Fibroblast of skin of right quadriceps (primary cell): ENCODE measurements around the gene VSTM2B.
"Not testable (repeated sequence)": the region's sequence is repeated elsewhere in the genome, so short reads cannot be mapped to it uniquely, and the experiment has no call there.

Source experiments
- DNase-seq: peaks from one replicate; pipeline ENCODE4 v3.0.0-alpha.2; 2013

The VSTM2B gene

DNA sequence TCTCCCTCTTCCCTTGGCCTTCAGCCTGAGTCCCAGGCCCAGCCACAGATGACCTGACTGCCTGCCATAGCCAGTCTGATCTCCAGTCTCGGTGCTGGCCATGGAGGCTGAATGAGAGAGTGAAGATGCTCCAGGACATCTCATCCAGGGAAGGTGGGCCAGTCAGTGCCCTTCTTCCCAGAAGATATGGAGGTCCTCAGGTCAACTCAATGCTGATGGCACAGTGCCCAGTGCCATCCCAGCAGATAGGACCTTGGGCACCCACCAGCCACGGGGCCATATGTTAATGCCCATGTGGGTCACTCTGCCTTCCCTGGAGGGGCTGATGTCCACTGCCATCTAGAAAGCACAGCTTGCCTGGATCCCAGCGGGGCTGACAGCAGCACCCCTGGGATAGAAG lies 7.2 kb downstream of the VSTM2B start:
- no peak for DNase-seq

DNA sequence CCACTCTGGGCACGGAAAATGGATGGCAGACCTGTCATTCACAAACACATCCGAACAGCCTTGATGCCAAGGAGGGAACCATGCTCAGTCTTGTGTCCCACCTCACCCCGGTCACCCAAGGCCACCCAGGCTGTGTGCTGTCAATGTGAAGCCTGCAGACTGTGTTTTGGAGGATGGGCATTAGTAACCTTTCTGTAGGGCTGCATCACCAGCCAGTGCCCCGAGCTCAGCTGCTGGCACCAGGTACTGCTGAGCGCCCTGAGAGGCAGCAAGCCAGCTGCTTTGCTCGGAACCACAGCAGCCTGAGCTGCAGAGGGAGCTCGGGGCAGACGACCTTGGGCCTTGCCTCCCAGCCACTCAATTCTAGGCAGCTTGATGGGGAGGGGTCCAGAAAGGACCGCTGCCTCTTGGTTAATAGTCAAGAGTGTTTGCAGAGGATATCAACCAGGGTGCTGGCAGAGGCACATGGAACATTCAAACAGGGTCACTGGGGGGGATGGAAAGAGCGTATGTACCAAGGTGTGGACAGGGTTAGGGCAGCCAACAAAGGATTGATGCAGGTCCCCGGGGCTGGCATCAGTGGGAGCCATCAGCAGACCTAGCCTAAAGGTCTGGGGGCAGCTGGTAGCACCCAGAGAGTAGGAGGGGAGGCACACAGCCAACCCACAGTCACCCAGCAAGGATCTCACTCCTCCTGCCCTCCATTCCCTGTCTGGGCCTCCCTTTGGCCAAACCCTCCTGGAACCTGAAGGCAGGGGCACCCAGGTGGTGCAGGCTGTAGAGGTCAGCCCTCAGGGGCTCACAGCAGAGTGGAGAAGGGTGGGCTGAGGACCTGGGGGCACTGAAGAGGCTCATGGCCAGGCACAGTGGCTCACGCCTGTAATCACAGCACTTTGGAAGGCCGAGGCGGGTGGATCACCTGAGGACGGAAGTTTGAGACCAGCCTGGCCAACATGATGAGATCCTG lies 8.1 kb downstream of the VSTM2B start:
- no peak for DNase-seq

DNA sequence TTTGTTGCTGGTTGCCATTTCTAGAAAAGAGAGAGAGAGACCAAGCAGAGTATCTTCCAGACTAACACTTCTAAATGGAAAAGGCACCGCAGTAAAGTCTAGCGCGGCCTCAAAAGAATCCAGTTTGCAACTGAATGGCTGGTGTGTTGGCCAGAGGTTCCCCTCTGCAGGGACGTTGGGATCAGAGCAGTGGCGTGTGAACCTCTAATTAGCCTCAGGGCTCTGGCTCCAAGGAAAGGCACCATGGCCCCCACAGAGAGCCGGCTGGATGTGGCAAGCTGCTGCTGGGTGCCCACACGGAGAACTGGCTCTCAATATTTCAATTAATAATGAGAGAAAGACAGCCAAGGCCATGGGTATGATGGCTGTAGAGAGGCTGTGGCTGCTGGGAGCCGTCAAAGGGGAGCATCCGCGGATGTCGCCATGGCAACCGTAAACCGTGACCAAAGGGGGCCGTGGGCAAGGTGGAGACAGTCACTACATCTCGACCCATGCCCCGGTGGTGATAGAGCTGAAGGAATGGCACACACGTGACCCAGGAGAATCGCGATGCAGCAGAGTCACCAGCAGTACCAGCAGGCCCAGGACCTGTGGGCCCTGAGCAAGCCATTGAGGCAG lies 9.5 kb downstream of the VSTM2B start:
- DNase-seq: no peak

DNA sequence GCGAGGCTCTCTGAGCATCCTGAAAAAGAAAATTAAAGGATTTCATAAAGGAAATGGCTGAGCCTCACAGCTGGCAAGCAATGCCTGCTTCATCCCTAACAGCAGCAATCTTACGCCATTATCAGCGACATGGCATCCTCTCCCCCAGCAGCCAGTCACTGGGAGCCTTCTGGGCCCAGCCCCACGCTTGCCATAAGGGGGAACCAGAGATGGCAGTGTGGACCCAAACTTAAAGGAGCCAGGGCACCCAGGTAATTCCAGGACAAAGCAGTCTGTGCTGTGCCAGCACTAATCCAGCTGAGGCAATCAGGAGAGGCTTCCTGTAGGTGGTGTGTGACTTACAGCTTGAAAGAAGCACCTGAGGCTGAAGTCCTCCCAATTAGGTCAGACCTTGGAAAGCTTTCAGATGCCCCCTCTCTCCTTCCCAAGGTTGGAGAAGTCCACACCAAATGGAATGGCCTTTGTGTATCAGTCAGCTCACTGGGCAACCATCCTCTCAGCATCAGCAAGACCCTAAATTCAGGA lies 10.3 kb downstream of the VSTM2B start:
- DNase-seq: no peak

DNA sequence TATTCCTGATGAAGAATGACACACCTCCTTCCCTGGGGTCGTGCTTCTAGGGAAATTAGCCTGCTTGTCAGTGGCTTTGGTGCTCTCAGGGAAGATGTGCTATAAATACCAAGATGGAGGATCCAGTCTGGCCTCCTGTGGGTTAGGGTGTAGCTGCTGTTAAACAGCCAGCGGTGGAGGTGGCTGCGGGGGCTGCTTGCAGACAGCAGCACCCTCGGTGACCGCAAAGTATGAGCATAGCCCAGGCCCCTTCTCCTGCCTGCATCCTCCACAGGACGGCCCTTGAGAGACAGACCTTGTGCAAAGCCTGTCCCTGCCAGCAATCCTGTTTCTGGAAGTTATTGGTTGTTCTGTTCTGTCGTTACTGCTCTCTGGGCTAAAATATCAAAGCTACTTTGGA lies 11.4 kb downstream of the VSTM2B start:
- DNase-seq: no peak

DNA sequence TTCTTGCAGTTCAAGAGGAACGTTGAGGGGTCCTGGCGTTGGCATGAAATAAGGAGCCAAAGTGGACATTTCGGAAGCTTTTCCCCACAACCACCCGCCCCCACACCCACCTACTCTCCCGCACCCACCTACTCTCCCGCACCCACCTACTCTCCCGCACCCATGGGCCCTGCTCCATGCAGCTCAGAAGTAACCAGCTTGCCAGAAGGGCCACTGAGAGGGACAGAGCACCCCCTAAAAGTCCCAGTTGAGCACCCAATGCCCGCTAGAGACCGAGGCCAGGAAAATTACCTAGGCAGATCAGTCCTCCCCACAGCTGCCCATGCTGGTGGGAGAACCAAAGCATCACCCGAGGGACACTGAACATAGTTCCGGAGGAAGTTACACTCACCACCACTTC lies 11.8 kb downstream of the VSTM2B start:
- DNase-seq: no peak

GRCh38 chr19:29538146-29538545 lies 12.4 kb downstream of the VSTM2B start:
- no peak for DNase-seq

GRCh38 chr19:29538651-29539050 lies 12.9 kb downstream of the VSTM2B start:
- no peak for DNase-seq

- DNase-seq: no peak
These were observed 13.3 kb downstream of the VSTM2B start for GRCh38 chr19:29539131-29539530.

- no peak for DNase-seq
These were observed 13.9 kb downstream of the VSTM2B start for GRCh38 chr19:29539670-29540069.

DNA sequence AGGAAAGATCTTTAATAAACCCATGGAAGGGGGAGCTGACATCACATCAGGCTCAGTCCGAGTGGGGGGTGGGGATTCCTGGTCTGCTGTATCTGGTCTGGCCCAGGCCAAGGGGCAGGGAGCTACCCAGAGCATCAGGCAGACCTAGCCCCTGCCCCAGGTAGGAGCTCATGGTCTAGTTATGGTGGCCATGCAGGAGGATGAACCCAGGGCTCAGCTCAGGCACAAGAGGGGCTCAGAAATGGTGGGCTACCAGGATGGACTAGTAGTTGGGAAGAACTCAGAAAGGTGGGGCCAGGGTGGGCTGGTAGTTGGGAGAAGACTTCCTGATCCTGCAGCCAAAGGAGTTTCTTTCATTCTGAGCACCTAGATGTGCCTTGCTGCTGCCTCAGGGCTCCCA lies 14.3 kb downstream of the VSTM2B start:
- DNase-seq: no peak

DNA sequence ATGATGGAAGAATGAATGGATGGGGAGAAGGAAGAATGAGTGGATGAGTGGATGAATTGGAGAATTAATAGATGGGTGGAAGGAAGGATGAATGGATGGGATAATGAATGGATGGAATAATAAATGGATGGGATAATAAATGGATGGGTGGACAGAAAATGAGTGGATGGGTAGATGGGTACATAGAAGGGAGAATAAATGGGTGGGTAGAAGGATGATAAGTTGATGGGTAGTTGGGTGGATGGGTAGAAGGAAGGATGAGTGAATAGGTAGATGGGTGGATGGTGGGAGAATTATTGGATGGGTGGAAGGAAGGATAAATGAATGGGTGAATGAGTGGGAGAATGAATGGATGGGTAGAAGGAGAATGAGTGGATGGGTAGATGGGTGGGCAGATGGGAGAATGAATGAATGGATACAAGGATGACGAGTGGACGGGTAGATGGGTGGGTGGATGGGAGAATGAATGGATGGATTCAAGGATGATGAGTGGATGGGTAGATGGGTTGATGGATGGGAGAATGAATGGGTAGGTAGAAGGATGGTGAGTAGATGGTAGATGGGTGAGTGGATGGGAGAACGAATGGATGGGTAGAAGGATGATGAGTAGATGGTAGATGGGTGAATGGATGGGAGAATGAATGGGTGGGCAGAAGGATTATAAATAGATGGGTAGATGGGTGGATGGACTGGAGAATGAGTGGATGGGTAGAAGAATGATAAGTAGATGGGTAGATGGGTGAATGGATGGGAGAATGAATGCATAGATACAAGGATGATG lies 15.9 kb downstream of the VSTM2B start:
- no peak for DNase-seq

DNA sequence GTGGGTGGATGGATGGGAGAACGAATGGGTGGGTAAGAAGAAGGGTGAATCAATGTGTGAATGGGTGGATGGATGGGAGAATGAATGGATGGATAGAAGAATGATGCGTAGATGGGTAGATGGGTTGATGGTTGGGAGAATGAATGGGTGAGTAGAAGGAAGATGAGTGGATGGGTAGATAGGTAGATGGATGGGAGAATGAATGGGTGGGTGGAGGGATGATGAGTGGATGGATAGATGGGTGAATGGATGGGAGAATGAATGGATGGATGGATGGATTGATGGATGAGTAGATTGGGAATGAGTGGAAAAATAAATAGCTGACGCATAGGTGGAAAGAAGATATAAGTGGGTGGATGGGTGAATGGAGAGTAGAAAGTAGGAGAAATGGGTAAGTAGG lies 16.5 kb downstream of the VSTM2B start:
- DNase-seq: no peak

- no peak for DNase-seq
These were observed 17.0 kb downstream of the VSTM2B start for GRCh38 chr19:29542776-29543175.

DNA sequence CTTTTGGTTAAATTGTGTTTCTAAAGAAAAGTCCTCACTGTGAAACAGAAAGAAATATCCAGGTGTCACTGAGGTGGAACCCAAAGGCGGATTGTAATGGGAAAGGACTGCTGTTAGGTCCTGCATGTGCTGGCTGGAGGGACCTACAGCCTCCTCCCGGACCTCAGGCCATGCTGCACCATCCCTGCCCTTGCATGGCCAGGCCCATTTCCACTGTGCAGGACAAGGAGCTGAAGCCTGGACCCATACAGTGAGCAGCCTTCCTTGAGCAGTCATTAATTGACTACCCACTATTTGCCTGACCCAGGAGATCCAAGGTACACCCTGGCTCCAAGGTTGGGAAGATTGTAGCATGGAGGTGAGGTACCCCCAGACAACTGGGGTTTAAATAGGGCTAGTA lies 17.6 kb downstream of the VSTM2B start:
- no peak for DNase-seq

DNA sequence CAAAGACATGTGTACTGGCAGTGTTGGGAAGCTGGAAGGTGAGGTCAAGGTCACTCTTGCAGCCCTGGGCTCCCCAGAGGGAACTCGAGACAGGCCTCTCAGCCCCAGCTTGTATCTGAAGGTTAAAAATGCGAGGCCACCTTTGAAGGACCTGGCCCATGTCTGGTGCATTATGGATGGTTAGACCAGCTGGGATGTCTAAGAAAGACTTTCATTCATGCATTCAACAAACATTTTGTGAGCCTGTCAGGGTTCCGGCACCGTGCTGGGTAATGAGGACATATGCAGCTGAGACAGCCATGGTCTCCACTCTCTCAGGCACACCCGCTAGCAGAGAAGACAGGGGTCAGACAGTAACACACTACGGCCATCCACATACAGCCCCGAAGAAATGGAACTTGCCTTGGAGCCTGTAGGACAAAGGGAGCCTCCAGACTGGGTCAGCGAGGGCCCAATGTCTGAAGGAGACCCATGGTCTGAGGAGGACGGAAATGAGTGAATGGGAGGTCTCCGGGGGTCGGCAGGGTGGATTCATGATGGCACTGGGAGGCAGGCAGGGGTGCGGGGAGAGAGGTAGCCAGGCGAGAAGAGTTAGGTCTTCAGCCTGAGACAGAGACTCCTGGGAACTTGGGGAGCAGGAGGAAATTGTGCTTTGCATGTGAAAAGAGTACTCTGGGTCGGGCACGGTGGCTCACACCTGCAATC lies 19.0 kb downstream of the VSTM2B start:
- DNase-seq: no peak

DNA sequence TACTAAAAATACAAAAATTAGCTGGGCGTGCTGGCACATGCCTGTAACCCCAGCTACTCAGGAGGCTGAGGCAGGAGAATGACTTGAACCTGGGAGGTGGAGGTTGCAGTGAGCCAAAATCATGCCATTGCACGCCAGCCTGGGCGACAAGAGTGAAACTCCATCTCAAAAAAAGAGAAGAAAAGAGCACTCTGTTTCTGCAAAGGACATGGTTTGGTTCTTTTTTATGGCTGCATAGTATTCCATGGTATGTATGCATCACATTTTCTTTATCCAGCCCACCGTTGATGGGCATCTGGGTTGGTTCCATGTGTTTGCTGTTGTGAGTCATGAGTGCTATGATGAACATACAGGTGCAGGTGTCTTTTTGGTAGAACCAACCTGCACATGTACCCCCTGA lies 19.7 kb downstream of the VSTM2B start:
- DNase-seq: not testable (repeated sequence)

DNA sequence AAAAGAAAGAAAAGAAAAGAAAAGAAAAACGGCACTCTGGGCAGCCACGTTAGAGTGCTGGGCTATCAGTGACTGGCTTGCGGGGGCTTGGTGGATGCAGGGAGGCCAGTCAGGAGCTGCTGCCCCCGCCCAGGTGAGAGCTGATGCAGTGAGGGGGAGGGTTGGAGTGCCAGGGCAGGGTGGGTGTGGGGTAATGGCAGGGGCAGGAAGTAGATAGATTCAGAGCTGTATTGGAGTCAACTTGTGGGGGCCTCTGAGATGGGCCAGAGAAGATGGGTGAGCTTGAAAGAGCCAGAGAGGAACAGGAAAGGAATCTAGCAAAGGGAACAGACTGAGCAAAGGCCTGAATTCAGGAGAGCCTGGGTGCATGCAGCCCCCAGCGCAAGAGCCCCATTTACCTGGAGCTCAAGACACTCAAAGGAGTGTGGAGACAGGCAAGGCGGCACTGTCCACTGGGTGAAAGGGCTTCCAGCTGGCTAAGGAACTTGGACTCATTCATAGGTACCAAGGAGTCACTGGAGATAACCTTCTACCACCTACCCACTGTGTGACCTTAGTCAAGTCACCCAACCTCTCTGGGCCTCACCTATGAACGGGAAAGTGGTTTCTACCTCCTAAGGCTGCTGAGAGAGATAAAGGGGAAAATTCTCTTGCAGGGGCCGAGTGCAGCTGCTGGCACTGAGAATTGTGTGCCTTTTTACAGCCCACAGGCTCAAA lies 20.2 kb downstream of the VSTM2B start:
- no peak for DNase-seq

DNA sequence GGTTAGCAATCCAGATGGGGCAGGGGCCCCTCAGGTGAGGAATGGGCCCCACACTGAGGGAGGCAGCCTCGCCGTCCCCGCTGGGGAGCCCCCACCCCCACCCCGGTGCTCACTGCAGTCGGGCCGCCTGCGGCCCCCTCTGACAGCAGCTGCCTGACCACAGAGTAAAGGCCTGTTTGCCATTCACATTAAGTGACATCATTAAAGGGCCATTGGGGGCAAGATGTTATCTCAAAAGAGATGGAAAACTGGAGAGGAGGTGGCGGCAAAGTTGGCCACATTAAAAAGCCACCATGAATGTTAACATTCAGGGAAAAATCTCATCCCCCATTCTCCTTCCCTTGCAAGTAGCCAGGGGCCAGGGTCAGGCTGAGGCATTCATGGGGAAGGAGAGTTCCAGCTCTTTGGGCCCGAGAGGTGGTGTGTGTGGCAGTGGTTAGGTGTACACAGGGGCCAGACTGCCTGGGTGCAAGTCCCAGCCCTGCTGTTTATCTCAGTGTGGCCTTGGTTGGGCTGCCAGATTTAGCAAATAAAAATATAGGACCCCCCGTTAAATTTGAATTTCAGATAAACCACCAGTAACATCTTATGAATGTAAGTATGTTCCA lies 20.9 kb downstream of the VSTM2B start:
- no peak for DNase-seq

DNA sequence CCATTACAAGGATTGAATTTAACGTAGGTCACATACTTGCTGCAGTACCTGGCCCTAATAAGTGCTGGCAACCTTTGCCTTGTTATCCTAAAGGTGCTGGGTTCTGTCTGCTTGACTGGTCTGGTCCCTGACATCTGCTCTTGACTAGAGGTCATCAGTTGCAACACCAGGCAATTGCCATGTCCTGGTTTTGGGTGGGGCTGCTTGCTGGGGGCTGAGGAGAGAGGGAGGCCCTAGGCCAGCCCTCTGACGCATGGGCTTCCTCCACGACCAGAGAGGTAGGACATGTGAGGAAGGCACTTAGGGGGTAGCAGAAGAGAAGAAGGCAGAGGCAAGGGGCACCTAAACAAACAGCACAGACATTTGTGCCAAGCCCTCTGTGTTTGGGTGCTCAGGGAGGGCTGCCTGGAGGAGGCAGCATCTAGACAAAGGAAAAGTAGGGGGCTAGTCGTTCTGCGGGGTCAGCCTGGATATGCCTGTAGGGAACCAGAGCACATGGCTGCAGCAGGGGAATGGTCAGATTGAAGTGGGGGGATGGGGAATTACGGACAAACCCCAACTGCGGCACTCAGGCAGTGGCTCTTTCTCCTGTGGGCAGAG lies 21.7 kb downstream of the VSTM2B start:
- DNase-seq: no peak

DNA sequence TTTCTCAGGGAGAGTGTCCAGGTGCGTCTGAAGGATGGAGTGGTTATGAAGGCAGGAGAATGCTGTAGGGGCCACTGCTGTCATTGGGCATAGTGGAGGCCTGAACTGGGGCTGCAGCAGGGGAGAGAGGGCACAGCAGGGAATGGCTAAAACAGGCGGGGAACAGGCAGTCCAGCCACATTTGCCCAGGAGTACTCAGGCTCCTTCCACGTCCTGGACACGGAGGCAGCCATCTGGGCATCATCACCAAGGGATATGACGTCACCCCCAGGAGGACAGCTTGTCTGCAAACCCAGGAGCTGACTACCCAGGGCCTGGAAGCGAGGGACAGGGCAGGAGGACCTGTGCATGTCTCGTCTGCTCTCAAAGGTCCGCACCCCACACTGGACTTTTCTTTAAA lies 22.2 kb downstream of the VSTM2B start:
- no peak for DNase-seq
